ENCODE results near the gene TAF4. TPM values are rescaled to one million over a fixed set of nuclear protein-coding genes. Genes with fewer than 3 reads are reported as not detected.

TAF4 gene
- total and polyA plus RNA-seq, 2 donors (not counting 3 experiments of a cell fraction or from before 2014, with no cell fraction given) = 6.1 to 19.5 TPM

GRCh38 chr20:61969806-61970205 is 95.9 kb downstream of the TAF4 start:
- dilution Hi-C loops (cut with MboI; ENCODE audit: extremely low pct_ligation_motif_present, low sequenced_read_pairs) = no loop called here
- H3K36me3 ChIP-seq (ENCODE audit: control insufficient read depth in 2 of 2, extremely low read depth in 1 of 2, insufficient read depth in 2 of 2, low read length in 2 of 2) = peaks cover 0 to 8% of the 10 kb centered on the region in 2 experiments

More at GRCh38 chr20:61969806-61970205, 95.9 kb downstream of the TAF4 start:
- ChIA-PET POLR2A (no interaction called here), CTCF (no interaction called here)
- peaks cover under 1 to 6% of the 10 kb centered on the region in 2 experiments for H3K27me3 ChIP-seq (ENCODE audit: control insufficient read depth in 2 of 2, insufficient read depth in 2 of 2, low read length in 2 of 2)
- H3K27ac ChIP-seq (ENCODE audit: insufficient read depth, low read depth, low read length) = no peak overlapping the region
- H3K79me2 ChIP-seq (ENCODE audit: control insufficient read depth, insufficient read depth, low read length) = no peaks in the 10 kb centered on the region
- H3K9me3 ChIP-seq (replicated peaks; ENCODE audit: control insufficient read depth, insufficient read depth, low read length) = no peaks in the 10 kb centered on the region
- H3K4me1 ChIP-seq (ENCODE audit: control insufficient read depth, extremely low read depth, insufficient read depth, low read length) = no peaks in the 10 kb centered on the region
- FAIRE-seq (no peak), DNase-seq (ENCODE audit: low read depth, low spot score) (no peak)
- no peak overlapping the region for H3K4me2 ChIP-seq (ENCODE audit: insufficient read depth, low read length)
- no peaks in the 10 kb centered on the region for H3K9me1 ChIP-seq (replicated peaks; ENCODE audit: control insufficient read depth, extremely low read depth, insufficient read depth, low read length)
- no peaks in the 10 kb centered on the region for H4K20me1 ChIP-seq (replicated peaks; ENCODE audit: control insufficient read depth, extremely low read depth, insufficient read depth, low read length)
- BruUV-seq (replicated peaks) = no TSS peak
- TF ChIP-seq MAX (IDR thresholded peaks at IDR 0.05; ENCODE audit: insufficient read depth, insufficient read length) (no peak), CTCF (IDR thresholded peaks at IDR 0.05; ENCODE audit: extremely low read depth in 1 of 2, insufficient read depth in 1 of 2, low read depth in 1 of 2, low read length in 2 of 2) (no peak)
- no peak overlapping the region for H3K4me3 ChIP-seq (replicated peaks in 1 of 3; ENCODE audit: insufficient read depth in 1 of 3, low read depth in 1 of 3, low read length in 3 of 3)
- intact Hi-C loops (cut with micrococcal nuclease) = no loop called here
- no peak overlapping the region for H3K9ac ChIP-seq (replicated peaks; ENCODE audit: extremely low read depth, insufficient read depth, low read length)
- no peak overlapping the region for H2AFZ ChIP-seq (ENCODE audit: low read depth, low read length)

All from endothelial cell of umbilical vein (primary cell).